ENCODE results near the gene TET2. TPM values are rescaled to one million over a fixed set of nuclear protein-coding genes. Genes with fewer than 3 reads are reported as not detected.

TET2 gene
- total and polyA plus RNA-seq, 5 donors = 3.3 to 24.0 (median 21.7) TPM

DNA sequence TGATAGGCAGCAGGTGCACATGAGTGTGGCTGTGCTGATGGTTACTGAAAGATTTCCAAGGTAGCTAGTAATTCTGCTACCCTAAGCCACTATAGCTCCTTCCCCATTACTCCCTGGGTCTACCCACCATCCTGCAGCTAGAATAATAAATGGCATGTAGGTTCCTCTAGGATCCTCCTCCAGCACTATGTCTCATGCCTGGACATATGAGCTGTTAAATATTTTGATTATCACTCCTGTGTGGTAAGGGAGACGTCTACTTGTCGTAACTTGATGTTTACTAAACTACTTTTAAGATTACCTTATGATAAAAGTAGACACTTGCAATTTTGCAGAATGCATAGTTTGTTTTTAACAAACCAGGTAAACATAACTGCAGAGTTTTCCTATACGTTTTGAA lies 35.5 kb downstream of the TET2 start:
- Histone ChIP-seq H3K27ac (ENCODE audit: low read length) (no peak overlapping the region), H3K4me1 (ENCODE audit: control insufficient read depth, insufficient read depth, low read length) (no peaks in the 10 kb centered on the region), H3K27me3 (ENCODE audit: control insufficient read depth, insufficient read depth) (no peaks in the 10 kb centered on the region), H3K9me3 (ENCODE audit: control insufficient read depth, low read length) (no peaks in the 10 kb centered on the region), H3K4me3 (ENCODE audit: low read length) (no peak overlapping the region)
- ATAC-seq (no peak), DNase-seq (no peak)
- WGBS = 65% methylated on average over 3 of the region's 3 CpGs
- intact Hi-C loops (cut with DNase I) = no loop called here

GRCh38 chr4:105184316-105184980 lies 37.8 kb downstream of the TET2 start:
- Histone ChIP-seq H3K9me3 (ENCODE audit: control insufficient read depth, low read length) (no peaks in the 10 kb centered on the region), H3K27ac (ENCODE audit: low read length) (no peak overlapping the region), H3K4me3 (ENCODE audit: low read length) (no peak overlapping the region), H3K4me1 (ENCODE audit: control insufficient read depth, insufficient read depth, low read length) (no peaks in the 10 kb centered on the region), H3K27me3 (ENCODE audit: control insufficient read depth, insufficient read depth) (no peaks in the 10 kb centered on the region)
- intact Hi-C loops (cut with DNase I) = no loop called here
- DNase-seq (no peak), ATAC-seq (peak; percentile 69 to 71)
- WGBS = 57% methylated on average over 2 of the region's 2 CpGs

- no peak overlapping the region for H3K27ac ChIP-seq (ENCODE audit: low read length)
- intact Hi-C loops (cut with DNase I) = loop anchor here in 1 of 4 donors (5.0 kb wide), 1 partner anchor 34 kb away; no protein-coding TSS in a partner anchor
- no peaks in the 10 kb centered on the region for H3K27me3 ChIP-seq (ENCODE audit: control insufficient read depth, insufficient read depth)
- ATAC-seq = peak; percentile 61 to 68
- H3K4me1 ChIP-seq (ENCODE audit: control insufficient read depth, insufficient read depth, low read length) = peaks cover 4% of the 10 kb centered on the region
- no peak overlapping the region for H3K4me3 ChIP-seq (ENCODE audit: low read length)
- DNase-seq = peak; percentile 23 to 58 (median 47)
- H3K9me3 ChIP-seq (ENCODE audit: control insufficient read depth, low read length) = no peaks in the 10 kb centered on the region
- WGBS = 24% methylated on average over 2 of the region's 2 CpGs
Measured at GRCh38 chr4:105186701-105187161, 40.1 kb downstream of the TET2 start.

GRCh38 chr4:105189855-105190650 lies 43.4 kb downstream of the TET2 start:
- no peak overlapping the region for H3K4me3 ChIP-seq (ENCODE audit: low read length)
- H3K9me3 ChIP-seq (ENCODE audit: control insufficient read depth, low read length) = no peaks in the 10 kb centered on the region
- intact Hi-C loops (cut with DNase I) = loop anchor here in 2 of 4 donors (5.0 to 10.0 kb wide), 2 partner anchors 38 to 45 kb away; partner anchors contain the start of gene TET2 (in 1 of the 2)
- H3K4me1 ChIP-seq (ENCODE audit: control insufficient read depth, insufficient read depth, low read length) = peaks cover 7% of the 10 kb centered on the region
- H3K27me3 ChIP-seq (ENCODE audit: control insufficient read depth, insufficient read depth) = no peaks in the 10 kb centered on the region
- DNase-seq = no peak
- WGBS = 59% methylated on average over 2 of the region's 2 CpGs
- ATAC-seq = no peak
- no peak overlapping the region for H3K27ac ChIP-seq (ENCODE audit: low read length)

DNA sequence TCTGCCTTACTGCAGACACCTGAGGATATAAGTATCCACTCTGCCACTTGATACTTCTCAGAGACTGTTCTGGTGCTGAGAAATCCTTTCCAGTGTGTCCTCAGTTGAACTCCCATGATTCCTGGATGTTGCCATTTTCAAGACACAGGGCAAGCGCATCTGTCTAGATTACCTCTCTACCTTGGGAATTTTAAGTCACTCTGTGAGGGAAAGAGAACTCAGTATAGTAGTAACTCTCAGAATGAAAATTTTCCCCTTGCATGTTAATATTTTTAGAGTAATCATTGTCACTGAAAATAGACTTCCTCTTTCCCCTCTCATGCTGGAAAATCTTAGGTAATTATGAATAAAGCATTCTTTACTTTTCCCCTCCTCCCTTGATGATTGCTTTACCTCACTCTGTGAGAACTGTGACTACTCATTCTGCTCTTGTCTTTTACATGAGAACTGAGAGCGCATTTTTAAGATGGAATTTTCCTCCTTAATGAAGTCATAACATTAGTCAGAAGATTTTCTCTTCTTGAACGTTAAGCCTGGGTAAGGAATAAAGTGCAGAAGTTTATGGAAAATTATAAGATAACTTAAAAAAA lies 45.0 kb downstream of the TET2 start:
- peak overlapping the region; percentile 75 for H3K27ac ChIP-seq (ENCODE audit: low read length)
- DNase-seq (no peak), ATAC-seq (peak; percentile 49 to 67)
- intact Hi-C loops (cut with DNase I) = loop anchor here in 1 of 4 donors (10.0 kb wide), 1 partner anchor 47 kb away; the partner anchor contains the start of gene TET2
- 20% methylated on average over 3 of the region's 3 CpGs for WGBS
- H3K4me1 ChIP-seq (ENCODE audit: control insufficient read depth, insufficient read depth, low read length) = peaks cover 8% of the 10 kb centered on the region
- no peaks in the 10 kb centered on the region for H3K9me3 ChIP-seq (ENCODE audit: control insufficient read depth, low read length)
- peak overlapping the region; percentile 15 for H3K4me3 ChIP-seq (ENCODE audit: low read length)
- no peaks in the 10 kb centered on the region for H3K27me3 ChIP-seq (ENCODE audit: control insufficient read depth, insufficient read depth)

GRCh38 chr4:105192474-105192873 lies 45.8 kb downstream of the TET2 start:
- intact Hi-C loops (cut with DNase I) = loop anchor here in 1 of 4 donors (10.0 kb wide), 1 partner anchor 48 kb away; the partner anchor contains the start of gene TET2
- no peaks in the 10 kb centered on the region for H3K27me3 ChIP-seq (ENCODE audit: control insufficient read depth, insufficient read depth)
- H3K9me3 ChIP-seq (ENCODE audit: control insufficient read depth, low read length) = no peaks in the 10 kb centered on the region
- H3K4me3 ChIP-seq (ENCODE audit: low read length) = no peak overlapping the region
- no peak for DNase-seq
- peaks cover 8% of the 10 kb centered on the region for H3K4me1 ChIP-seq (ENCODE audit: control insufficient read depth, insufficient read depth, low read length)
- H3K27ac ChIP-seq (ENCODE audit: low read length) = no peak overlapping the region
- ATAC-seq = no peak

- intact Hi-C loops (cut with DNase I) = loop anchor here in 1 of 4 donors (10.0 kb wide), 1 partner anchor 48 kb away; the partner anchor contains the start of gene TET2
- peaks cover 9% of the 10 kb centered on the region for H3K4me1 ChIP-seq (ENCODE audit: control insufficient read depth, insufficient read depth, low read length)
- H3K27ac ChIP-seq (ENCODE audit: low read length) = no peak overlapping the region
- ATAC-seq = no peak
- WGBS = 69% methylated on average over 1 of the region's 1 CpG
- no peak for DNase-seq
- H3K9me3 ChIP-seq (ENCODE audit: control insufficient read depth, low read length) = no peaks in the 10 kb centered on the region
- H3K4me3 ChIP-seq (ENCODE audit: low read length) = no peak overlapping the region
- no peaks in the 10 kb centered on the region for H3K27me3 ChIP-seq (ENCODE audit: control insufficient read depth, insufficient read depth)
Measured at GRCh38 chr4:105192910-105193309, 46.2 kb downstream of the TET2 start.

DNA sequence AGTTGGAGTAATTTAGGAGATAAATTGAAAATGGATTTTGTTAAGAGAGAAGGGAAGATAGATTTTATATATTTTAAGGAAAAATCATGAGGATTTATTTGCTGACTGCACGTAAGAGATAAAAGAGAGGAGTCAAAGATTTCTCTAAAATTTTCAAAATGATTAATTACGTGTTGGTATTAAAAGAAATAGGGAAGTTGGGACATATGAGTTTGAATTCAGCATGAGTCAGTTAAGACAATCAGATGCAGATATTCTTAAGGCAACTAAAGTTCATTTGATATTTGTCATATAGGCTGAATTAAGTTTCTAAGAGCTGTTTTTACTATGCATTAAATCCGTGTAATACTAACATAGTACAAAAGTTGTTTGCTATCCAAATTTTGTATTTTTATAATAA lies 46.9 kb downstream of the TET2 start:
- DNase-seq (no peak), ATAC-seq (no peak)
- intact Hi-C loops (cut with DNase I) = loop anchor here in 1 of 4 donors (10.0 kb wide), 1 partner anchor 49 kb away; the partner anchor contains the start of gene TET2
- H3K4me1 ChIP-seq (ENCODE audit: control insufficient read depth, insufficient read depth, low read length) = peaks cover 10% of the 10 kb centered on the region
- 92% methylated on average over 3 of the region's 3 CpGs for WGBS
- no peak overlapping the region for H3K4me3 ChIP-seq (ENCODE audit: low read length)
- no peaks in the 10 kb centered on the region for H3K27me3 ChIP-seq (ENCODE audit: control insufficient read depth, insufficient read depth)
- H3K9me3 ChIP-seq (ENCODE audit: control insufficient read depth, low read length) = no peaks in the 10 kb centered on the region
- H3K27ac ChIP-seq (ENCODE audit: low read length) = no peak overlapping the region

DNA sequence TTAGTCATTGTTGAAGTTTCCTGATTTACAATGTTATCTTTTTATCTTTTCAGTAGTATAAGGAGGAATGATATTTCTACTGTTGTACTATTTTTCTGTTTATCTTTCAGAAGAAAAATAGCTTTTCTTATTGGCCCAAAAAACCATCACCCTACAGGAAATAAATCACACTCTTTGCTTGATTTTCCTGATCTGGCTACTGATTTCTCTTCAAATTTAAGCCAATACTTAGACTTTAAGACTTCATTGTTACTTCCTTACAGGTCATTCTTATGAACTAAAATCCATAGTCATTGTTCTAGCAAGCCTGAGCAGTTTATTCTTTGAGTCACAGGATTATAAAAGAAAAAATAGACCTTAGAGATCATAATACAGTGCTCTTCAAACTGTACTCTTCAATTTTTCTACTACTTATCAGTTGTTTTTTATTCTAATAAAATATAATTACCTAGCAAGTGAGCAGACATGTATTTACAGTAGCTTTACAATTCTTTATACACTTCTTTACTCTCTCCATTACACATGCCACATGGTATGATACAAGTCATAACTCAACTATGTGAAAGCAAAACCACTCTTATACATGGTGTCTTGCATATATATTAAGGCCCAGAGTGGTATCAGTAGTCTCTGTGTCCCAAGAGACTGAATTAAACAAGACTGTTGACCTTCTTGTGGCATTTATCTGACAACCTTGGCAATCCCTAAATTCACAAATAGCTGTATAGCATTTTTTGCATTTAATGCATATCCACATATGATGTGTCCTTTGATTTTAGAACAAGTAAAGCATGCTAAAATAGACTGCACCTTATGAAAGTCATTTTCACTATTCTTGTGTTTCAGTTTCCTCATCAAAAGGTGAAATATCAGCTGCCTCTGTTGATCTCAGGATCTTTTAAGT lies 47.9 kb downstream of the TET2 start:
- no peaks in the 10 kb centered on the region for H3K9me3 ChIP-seq (ENCODE audit: control insufficient read depth, low read length)
- ATAC-seq = no peak
- peaks cover 10% of the 10 kb centered on the region for H3K4me1 ChIP-seq (ENCODE audit: control insufficient read depth, insufficient read depth, low read length)
- intact Hi-C loops (cut with DNase I) = loop anchor here in 1 of 4 donors (10.0 kb wide), 1 partner anchor 50 kb away; the partner anchor contains the start of gene TET2
- H3K4me3 ChIP-seq (ENCODE audit: low read length) = no peak overlapping the region
- no peak for DNase-seq
- H3K27me3 ChIP-seq (ENCODE audit: control insufficient read depth, insufficient read depth) = no peaks in the 10 kb centered on the region
- H3K27ac ChIP-seq (ENCODE audit: low read length) = no peak overlapping the region

DNA sequence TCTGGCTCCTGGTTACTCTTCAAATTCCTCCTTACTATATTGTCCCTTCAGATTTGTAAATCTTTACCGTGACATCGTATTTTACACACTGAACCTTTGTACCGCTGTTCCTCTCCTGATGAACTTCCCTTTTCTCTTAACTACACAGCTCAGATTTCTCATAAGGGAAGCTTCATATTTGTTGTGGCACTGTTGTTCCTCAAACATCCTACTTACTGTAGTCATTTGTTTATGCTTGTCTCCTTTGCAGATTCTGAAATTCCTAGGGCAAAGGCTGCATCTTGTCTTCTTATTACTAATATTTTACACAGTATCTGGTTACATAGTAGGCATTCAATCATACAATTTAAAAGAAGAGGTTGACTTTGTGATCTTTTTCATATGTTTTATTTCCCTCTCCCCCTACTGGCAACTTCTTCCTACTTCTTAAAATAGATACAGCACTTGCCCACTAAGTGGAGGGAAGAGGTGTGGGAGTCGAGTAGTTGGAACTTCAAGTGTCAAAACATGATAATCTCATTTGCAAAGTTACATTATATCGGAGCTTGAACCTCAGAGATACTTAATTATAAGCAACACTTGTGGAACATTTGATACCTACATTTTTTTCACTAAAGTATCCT lies 50.0 kb downstream of the TET2 start:
- intact Hi-C loops (cut with DNase I) = loop anchor here in 1 of 4 donors (10.0 kb wide), 1 partner anchor 52 kb away; the partner anchor contains the start of gene TET2
- no peak overlapping the region for H3K27ac ChIP-seq (ENCODE audit: low read length)
- 39% methylated on average over 5 of the region's 5 CpGs for WGBS

More for the DNA sequence above, 50.0 kb downstream of the TET2 start:
- no peak for DNase-seq
- no peak overlapping the region for H3K4me3 ChIP-seq (ENCODE audit: low read length)
- H3K9me3 ChIP-seq (ENCODE audit: control insufficient read depth, low read length) = no peaks in the 10 kb centered on the region
- H3K4me1 ChIP-seq (ENCODE audit: control insufficient read depth, insufficient read depth, low read length) = peaks cover 6% of the 10 kb centered on the region
- peak; percentile 62 to 63 for ATAC-seq
- H3K27me3 ChIP-seq (ENCODE audit: control insufficient read depth, insufficient read depth) = no peaks in the 10 kb centered on the region
